GM12878 (cell line): ENCODE results near the gene SCLT1. TPM values are rescaled to one million over a fixed set of nuclear protein-coding genes. Genes with fewer than 3 reads are reported as not detected.

ENCODE experiments used
- ATAC-seq: fragments of 200-7000 bp; cut with Tn5 transposase; 3 replicates; pipeline ENCODE4 v1.9.1; 2020; ENCODE audit warnings: mild to moderate bottlenecking, moderate library complexity
- BruUV-seq: library from RNA; stranded (reverse); fragments of 400-500 nt; replicated peaks from 2 replicates; lab custom pipeline; 2021; lab: Mats Ljungman, UMichigan
- CTCF ChIA-PET: fragments of 300-600 bp; sonication (Branson Sonifier 250); formaldehyde crosslinking; extraction: SDS; loops from one replicate; lab custom pipeline; 2021; ENCODE audit warnings: inconsistent platforms; lab: Yijun Ruan, JAX
- POLR2A ChIA-PET: fragments of 350-600 bp; formaldehyde crosslinking; extraction: SDS; loops from one replicate; lab custom pipeline; 2021; ENCODE audit warnings: inconsistent platforms; lab: Charles Lee
- RAD21 ChIA-PET: fragments of 300-600 bp; sonication (Branson Sonifier 250); formaldehyde crosslinking; loops from one replicate; lab custom pipeline; 2023; ENCODE audit warnings: antibody characterized with exemption; ENCODE audit not compliant: unreplicated experiment; lab: Charles Lee
- SMC1A ChIA-PET: fragments of 300-600 bp; sonication (Branson Sonifier 250); formaldehyde crosslinking; loops from one replicate; lab custom pipeline; 2023; ENCODE audit not compliant: unreplicated experiment, uncharacterized antibody; lab: Charles Lee
- DNase-seq: peaks from one replicate; pipeline ENCODE4 v3.0.0-alpha.2; 2011; ENCODE audit warnings: low read depth, low spot score
- FAIRE-seq: peaks from 3 replicates; lab custom pipeline; 2011; peaks lifted over from hg19 to GRCh38; lab: Jason Lieb, UNC
- H2AFZ ChIP-seq: 2 replicates; pipeline ENCODE4 v1.6.0; 2011; ENCODE audit warnings: low read depth, low read length, control low read depth; ENCODE audit not compliant: control insufficient read depth
- H3K27ac ChIP-seq: 2 replicates; pipeline ENCODE4 v1.5.1; 2011; ENCODE audit warnings: control low read depth; ENCODE audit not compliant: control insufficient read depth, insufficient read depth
- H3K27me3 ChIP-seq, 2 experiments: replicated peaks in 1 of 2; 2 replicates each; pipeline versions ENCODE4 v1.6.0 to v1.6.1; 2011; ENCODE audit warnings: low read length in 1 of 2; ENCODE audit not compliant: control insufficient read depth in 2 of 2, insufficient read depth in 2 of 2
- H3K36me3 ChIP-seq, 2 experiments: 2 replicates each; pipeline ENCODE4 v1.5.1; 2011; ENCODE audit warnings: low read length in 1 of 2; ENCODE audit not compliant: control insufficient read depth in 2 of 2, insufficient read depth in 2 of 2
- H3K4me1 ChIP-seq: 2 replicates; pipeline ENCODE4 v1.6.1; 2011; ENCODE audit warnings: mild to moderate bottlenecking, low read length, moderate library complexity, mixed read lengths; ENCODE audit not compliant: control insufficient read depth, insufficient read depth
- H3K4me2 ChIP-seq: 2 replicates; pipeline ENCODE4 v1.6.0; 2011; ENCODE audit warnings: control low read depth; ENCODE audit not compliant: control insufficient read depth, insufficient read depth
- H3K4me3 ChIP-seq: fragments of 200-600 bp; sonication (generic); 2 replicates; pipeline ENCODE4 v1.5.1; 2016
- H3K79me2 ChIP-seq: 2 replicates; pipeline ENCODE4 v1.6.0; 2011; ENCODE audit warnings: low read length; ENCODE audit not compliant: control insufficient read depth, insufficient read depth
- H3K9ac ChIP-seq: 2 replicates; pipeline ENCODE4 v1.8.0; 2011; ENCODE audit warnings: low read length, control low read depth, mixed read lengths; ENCODE audit not compliant: control insufficient read depth, insufficient read depth
- H3K9me3 ChIP-seq: replicated peaks from 3 replicates; pipeline ENCODE4 v1.5.1; 2011; ENCODE audit warnings: mild to moderate bottlenecking, low read length; ENCODE audit not compliant: control insufficient read depth, insufficient read depth
- H4K20me1 ChIP-seq: 2 replicates; pipeline ENCODE4 v1.6.0; 2011; ENCODE audit not compliant: control insufficient read depth, insufficient read depth
- CBFB ChIP-seq: IDR thresholded peaks from 2 replicates; pipeline ENCODE4 v1.6.1; 2016; ENCODE audit warnings: antibody characterized with exemption, low read depth
- E2F8 ChIP-seq: fragments of 450-650 bp; IDR thresholded peaks from 2 replicates; pipeline ENCODE4 v1.6.1; 2018; ENCODE audit warnings: mild to moderate bottlenecking, low read depth, moderate library complexity; ENCODE audit not compliant: partially characterized antibody
- EED ChIP-seq: sonication (generic); IDR thresholded peaks from 2 replicates; pipeline ENCODE4 v1.6.1; 2016; ENCODE audit warnings: antibody characterized with exemption, low read depth
- EGR1 ChIP-seq, 2 experiments: IDR thresholded peaks; 1 replicate in 1 of 2; 2 replicates in 1 of 2; pipeline ENCODE4 v1.6.1; 2011 to 2012; ENCODE audit warnings: low read depth in 2 of 2, low read length in 2 of 2, borderline replicate concordance in 1 of 2, mild to moderate bottlenecking in 1 of 2, moderate library complexity in 1 of 2
- FOS ChIP-seq: IDR thresholded peaks from 3 replicates; pipeline ENCODE4 v1.6.1; 2011; ENCODE audit warnings: borderline replicate concordance; ENCODE audit not compliant: insufficient read length; ENCODE audit errors: extremely low read depth
- IRF3 ChIP-seq: fragments of 450-650 bp; IDR thresholded peaks from 2 replicates; pipeline ENCODE4 v1.6.1; 2014; ENCODE audit warnings: mild to moderate bottlenecking
- IRF4 ChIP-seq: IDR thresholded peaks from 2 replicates; pipeline ENCODE4 v1.6.1; 2011; ENCODE audit warnings: low read depth, low read length
- NFYA ChIP-seq: IDR thresholded peaks from 2 replicates; pipeline ENCODE4 v1.6.1; 2011; ENCODE audit warnings: low read depth, mild to moderate bottlenecking, low read length, improper control_type of control experiment, borderline replicate concordance
- NR2F1 ChIP-seq: fragments of 450-650 bp; conservative IDR thresholded peaks from 2 replicates; pipeline ENCODE4 v1.6.1; 2017; ENCODE audit warnings: mild to moderate bottlenecking
- RELA ChIP-seq: fragments of 450-650 bp; IDR thresholded peaks from 2 replicates; pipeline ENCODE4 v1.8.0; 2014; ENCODE audit warnings: borderline replicate concordance; ENCODE audit not compliant: partially characterized antibody
- RUNX3 ChIP-seq: IDR thresholded peaks from 2 replicates; pipeline ENCODE4 v1.6.1; 2012; ENCODE audit warnings: low read length, inconsistent platforms
- TCF7 ChIP-seq: IDR thresholded peaks from 2 replicates; pipeline ENCODE4 v1.6.1; 2014; ENCODE audit warnings: antibody characterized with exemption, borderline replicate concordance
- WGBS: methylation state at CpG from one replicate; pipeline ENCODE4 v1.1.6; 2016; ENCODE audit warnings: low lambda C conversion rate; ENCODE audit not compliant: insufficient replicate concordance, insufficient coverage; ENCODE audit errors: missing lambda C conversion rate; 5-methylcytosine and 5-hydroxymethylcytosine counted together
- in situ Hi-C: fragments of 300-500 bp; cut with MboI; formaldehyde crosslinking; loops from 9 replicates; pipeline ENCODE4 v1.14.3; 2018; ENCODE audit warnings: mixed read lengths
- intact Hi-C: fragments of 100-400 bp; cut with micrococcal nuclease; formaldehyde crosslinking; loops from one replicate; pipeline ENCODE4 v1.14.2; 2022; ENCODE audit not compliant: unreplicated experiment
- polyA plus RNA-seq, 11 experiments: library from polyadenylated mRNA; depleted of rRNA in 4 of 11; unstranded in 6 of 11; stranded (reverse) in 5 of 11; fragments of >200 nt; fragmentation: Nextera tagmentation in 4 of 11; fragmentation: Illumina TruSeq in 1 of 11; extraction: Ambion mirVana in 4 of 11; extraction: Trizol in 1 of 11; gene quantifications; 1 replicate in 1 of 11; 2 replicates in 10 of 11; pipeline versions ENCODE4 v1.2.1 to v1.2.3, GENCODE V29; 2011 to 2016; ENCODE audit warnings: inconsistent platforms in 2 of 11, missing spikeins in 2 of 11, low read depth in 1 of 11
- total RNA-seq, 4 experiments: library from RNA; depleted of rRNA in 3 of 4; stranded (reverse); fragments of >200 nt in 3 of 4; fragmentation: Illumina TruSeq in 1 of 4; extraction: Trizol in 1 of 4; gene quantifications; 2 replicates each; pipeline versions ENCODE4 v1.2.1 to v1.2.3, GENCODE V29; 2013 to 2021

Gene SCLT1
- total and polyA plus RNA-seq, 10 of the 15 experiments (the other 5 are each of a cell fraction or from before 2014, with no cell fraction given): 7.8 to 31.4 (median 19.6) TPM

DNA sequence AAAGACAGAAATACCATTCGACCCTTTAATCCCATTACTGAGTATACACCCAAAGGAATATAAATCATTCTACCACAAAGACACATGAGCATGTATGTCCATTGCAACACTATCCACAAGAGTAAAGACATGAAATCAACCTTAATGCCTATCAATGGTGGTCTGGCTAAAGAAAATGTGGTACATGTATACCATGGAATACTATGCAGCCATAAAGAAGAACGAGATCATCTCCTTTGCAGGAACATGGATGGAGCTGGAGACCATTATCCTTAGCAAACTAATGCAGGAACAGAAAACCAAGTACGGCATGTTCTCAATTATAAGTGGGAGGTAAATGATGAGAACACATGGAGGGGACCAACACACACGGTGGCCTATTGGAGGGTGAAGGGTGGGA is 7.9 kb downstream of the SCLT1 start:
- H3K4me3 ChIP-seq: no peak overlapping the region
- SMC1A ChIA-PET: interaction anchor here (0.9 to 3.2 kb wide), 3 partner anchors 8 to 47 kb away, joined by 4 to 14 read pairs (median 4); no protein-coding TSS in a partner anchor
- H2AFZ ChIP-seq: no peak overlapping the region
- peaks cover 71% of the 10 kb centered on the region for H3K79me2 ChIP-seq
- peaks cover 22% of the 10 kb centered on the region for H3K9me3 ChIP-seq
- no peak overlapping the region for H3K27ac ChIP-seq
- POLR2A ChIA-PET: no interaction called here
- peaks cover 6 to 7% of the 10 kb centered on the region in 2 experiments; a peak in 3 of 4 replicates for H3K36me3 ChIP-seq
- CTCF ChIA-PET: no interaction called here
- H4K20me1 ChIP-seq: no peaks in the 10 kb centered on the region
- intact Hi-C loops (no loop called here), in situ Hi-C loops (no loop called here)
- no peak for DNase-seq
- WGBS: 98% methylated on average over 4 of the region's 4 CpGs
- TF ChIP-seq EGR1 (IDR thresholded peaks at IDR 0.05; ENCODE audit: borderline replicate concordance in 1 of 2, low read depth in 2 of 2, low read length in 2 of 2) (no peak), NFYA (no peak), TCF7 (no peak), IRF4 (no peak), FOS (no peak), RUNX3 (no peak), NR2F1 (no peak), E2F8 (no peak), IRF3 (no peak), EED (no peak), RELA (no peak), CBFB (no peak)
- ATAC-seq: no peak
- no TSS peak for BruUV-seq
- RAD21 ChIA-PET: no interaction called here
- H3K4me1 ChIP-seq: no peaks in the 10 kb centered on the region
- no peaks in the 10 kb centered on the region for H3K27me3 ChIP-seq
- no peak overlapping the region for H3K9ac ChIP-seq
- no peak overlapping the region for H3K4me2 ChIP-seq
- no peak for FAIRE-seq
